Effector CD4-positive, alpha-beta T cell (primary cell): ENCODE results near the gene RAPGEF3.
A peak's percentile ranks its signal among the peaks of the same experiment; 100 is the strongest.

ENCODE experiments used
- DNase-seq: peaks from one replicate; pipeline ENCODE4 v3.0.0-alpha.2; 2020

The RAPGEF3 gene

DNA sequence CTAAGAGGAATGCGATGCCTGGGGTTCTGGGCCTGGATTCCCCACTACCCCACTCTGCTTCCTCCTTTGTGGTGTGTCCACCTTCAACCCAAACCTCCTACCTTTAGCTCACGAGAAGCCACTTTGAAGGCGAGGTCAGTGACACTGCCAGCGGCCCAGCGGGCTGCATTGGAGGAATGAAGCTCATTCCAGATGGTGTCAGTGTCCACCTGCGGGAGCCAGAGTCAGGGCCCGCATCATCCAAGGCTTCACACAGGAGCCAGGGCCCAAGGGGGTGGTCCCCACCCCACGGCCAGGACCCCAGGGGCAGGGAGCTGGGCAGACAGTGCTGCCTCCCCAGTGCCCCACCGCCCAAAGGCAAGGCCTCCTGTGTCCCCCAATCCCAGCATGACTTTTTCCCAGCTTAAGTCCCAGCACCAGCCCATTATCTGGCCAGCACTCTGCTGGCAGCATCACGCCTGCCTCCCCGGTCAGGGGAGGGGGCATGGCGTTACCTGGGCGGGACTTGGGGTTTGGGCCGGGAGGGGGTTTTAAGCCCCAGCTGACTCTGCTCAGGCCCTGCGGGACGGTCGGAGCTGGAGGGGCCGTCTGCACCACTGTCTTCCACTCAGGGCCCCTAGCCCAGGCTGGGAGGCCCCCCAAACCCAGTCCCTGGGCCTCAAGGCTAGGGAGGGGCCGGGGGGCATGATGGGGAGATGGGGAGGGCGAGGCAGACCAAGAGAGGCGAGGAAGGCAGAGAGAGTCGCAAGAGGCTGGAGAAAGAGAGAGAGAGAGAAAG, 31.2 kb upstream of the RAPGEF3 start:
- DNase-seq = no peak

DNA sequence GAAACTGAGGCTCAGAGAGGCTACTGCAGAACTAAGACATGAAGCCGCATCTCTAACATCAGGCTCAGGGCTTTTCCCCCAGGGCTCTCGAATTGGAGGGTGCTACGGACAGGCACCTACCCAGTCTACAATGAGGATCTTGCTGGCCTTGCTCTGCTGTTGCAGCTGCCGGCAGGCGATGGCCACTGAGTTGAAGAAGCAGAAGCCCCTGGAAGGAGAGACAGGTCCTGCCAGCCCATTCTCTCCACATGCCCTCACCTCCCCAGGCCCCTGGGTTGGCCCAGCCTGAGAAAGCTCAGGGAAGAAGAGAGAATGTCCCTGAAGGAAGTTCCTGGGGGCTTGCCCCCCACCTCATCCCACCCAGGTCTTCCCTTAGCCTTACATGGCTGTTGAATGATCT, 30.5 kb upstream of the RAPGEF3 start:
- DNase-seq = no peak

DNA sequence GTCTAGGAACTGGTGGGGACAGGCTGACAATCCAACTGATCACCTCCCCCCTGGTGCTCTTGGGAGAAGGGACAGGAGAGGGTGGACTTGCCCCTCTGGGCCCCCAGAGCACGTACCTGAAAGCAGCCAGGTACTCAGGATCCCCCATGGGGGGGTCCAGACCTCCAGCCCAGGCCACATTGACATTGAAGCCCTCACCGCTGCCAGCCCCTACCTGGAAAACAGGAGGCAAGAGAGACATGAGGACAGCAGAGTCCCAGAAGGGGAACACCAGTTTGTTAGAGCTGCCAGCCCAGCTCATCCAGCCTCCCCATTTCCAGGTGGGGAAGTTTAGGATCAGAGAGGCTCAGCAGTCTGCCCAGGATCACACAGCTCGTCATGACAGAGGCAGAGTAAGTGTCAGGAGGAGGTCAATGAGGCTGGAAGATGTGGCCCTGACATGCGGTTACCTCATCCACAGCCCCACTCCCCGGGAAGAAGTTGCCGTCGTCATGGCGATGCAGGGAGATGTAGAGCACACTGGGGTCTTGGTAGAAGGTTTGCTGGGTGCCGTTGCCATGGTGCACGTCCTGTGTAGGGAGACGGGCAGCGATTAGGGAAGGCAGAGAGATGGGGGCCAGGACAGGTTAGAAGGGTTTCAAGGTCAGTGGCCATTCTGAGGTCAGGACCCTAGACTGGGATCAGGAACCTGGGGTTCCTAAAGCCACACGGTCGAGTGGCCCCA, 29.1 kb upstream of the RAPGEF3 start:
- DNase-seq = no peak

DNA sequence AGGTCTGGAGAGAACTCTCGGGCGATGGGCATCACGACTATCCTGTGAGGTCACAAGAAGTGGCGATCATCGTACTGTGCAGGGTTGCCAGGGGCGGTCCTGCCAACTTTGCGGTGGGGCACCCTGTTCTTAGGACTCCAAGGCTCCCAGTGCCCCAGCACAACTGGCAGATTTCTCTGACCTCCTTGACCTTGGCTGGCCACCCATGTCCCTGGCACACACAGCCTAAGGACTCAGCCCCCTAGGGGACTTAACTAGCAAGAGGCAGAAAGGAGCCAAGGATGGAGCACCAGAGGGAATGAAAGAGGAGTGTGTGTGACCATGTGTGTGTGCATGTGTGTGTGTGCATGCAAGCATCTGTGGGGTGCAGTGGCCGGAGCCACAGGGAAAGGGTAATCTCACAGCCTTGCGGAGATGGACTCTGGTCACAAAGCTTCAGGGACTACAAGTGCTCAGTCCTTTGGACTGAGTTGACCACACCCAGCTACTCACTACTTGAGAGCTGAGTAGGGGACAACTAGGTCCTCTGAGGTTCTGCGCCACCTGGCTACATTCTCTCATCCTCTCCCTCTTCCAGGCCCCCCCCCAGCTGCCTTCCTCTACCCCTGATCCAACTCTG, 28.1 kb upstream of the RAPGEF3 start:
- DNase-seq = no peak

DNA sequence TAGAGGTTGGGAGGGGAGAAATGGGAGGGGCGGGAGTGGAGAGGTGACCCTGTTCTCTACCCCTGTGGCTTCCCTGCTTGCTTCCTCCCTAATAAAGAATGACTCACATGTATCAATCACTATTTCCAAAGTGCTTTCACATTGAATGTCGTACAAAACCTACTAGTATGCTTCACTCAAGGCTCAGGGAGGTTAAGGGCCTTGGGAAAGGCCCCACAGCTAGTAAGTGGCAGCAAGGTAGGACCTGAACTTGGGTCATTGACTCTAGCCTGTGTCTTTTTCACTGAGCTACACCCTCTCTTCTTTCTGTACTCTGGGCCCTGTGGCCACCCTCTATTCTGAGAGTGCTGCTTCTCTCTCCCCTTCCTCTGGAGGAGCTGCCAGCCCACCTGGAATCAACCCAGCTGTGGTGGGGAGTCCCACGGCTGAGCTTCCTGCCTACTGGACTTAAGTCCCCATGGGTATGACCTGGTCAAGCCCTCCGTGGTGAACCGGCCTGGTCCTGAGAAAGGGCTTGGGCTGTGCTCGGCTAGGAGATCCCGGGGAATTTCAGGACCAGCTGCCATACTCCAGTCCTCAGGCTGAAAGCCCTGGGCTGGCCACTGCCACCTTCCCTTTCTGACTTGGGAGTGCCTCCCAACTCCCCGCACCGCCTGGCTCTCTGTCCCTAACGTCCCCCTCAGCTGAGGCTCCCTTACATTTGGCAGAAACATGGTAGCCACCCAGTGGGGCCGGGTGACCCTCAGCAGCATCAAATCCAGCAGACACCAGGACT, 27.4 kb upstream of the RAPGEF3 start:
- no peak for DNase-seq

DNA sequence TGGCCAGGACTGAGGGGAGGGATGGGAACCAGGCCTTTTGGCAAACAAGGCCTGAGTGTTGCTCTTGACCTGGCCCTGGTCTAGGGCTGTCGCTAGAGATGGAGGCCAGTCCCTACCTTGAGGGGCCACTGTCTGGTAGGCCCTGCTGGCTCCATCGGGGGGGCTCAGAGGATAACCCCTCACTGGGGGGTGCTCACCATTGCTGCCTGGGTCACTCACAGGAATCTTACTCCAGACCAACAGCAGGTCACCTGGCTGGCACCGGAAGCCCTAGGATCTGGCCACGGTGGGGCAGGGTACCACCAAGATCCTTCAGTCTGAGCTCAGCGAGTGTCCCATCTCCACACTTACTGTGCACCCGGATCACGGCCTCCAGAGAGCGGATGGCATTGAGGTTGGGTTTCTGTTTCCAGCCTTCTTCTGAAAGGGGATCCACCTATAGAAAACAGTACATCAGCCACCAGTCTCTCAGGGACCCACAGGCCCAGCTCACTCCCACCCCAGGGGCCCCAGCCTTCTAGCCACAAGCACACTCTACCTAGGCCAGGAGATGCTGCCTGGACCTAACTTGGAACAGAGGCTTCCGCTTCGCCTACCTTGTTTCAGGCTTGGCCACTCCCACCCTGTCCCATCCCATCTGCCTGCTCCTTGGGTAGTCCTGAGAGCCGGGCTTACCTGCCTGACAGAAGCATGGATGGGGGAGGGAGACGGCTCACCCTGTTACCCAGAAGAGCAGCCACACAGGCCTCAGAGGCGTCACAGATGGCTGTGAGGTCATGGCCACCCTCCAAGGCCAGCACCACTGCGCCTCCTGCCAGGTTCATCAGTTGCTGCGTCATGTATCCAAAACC, 26.6 kb upstream of the RAPGEF3 start:
- DNase-seq = no peak

DNA sequence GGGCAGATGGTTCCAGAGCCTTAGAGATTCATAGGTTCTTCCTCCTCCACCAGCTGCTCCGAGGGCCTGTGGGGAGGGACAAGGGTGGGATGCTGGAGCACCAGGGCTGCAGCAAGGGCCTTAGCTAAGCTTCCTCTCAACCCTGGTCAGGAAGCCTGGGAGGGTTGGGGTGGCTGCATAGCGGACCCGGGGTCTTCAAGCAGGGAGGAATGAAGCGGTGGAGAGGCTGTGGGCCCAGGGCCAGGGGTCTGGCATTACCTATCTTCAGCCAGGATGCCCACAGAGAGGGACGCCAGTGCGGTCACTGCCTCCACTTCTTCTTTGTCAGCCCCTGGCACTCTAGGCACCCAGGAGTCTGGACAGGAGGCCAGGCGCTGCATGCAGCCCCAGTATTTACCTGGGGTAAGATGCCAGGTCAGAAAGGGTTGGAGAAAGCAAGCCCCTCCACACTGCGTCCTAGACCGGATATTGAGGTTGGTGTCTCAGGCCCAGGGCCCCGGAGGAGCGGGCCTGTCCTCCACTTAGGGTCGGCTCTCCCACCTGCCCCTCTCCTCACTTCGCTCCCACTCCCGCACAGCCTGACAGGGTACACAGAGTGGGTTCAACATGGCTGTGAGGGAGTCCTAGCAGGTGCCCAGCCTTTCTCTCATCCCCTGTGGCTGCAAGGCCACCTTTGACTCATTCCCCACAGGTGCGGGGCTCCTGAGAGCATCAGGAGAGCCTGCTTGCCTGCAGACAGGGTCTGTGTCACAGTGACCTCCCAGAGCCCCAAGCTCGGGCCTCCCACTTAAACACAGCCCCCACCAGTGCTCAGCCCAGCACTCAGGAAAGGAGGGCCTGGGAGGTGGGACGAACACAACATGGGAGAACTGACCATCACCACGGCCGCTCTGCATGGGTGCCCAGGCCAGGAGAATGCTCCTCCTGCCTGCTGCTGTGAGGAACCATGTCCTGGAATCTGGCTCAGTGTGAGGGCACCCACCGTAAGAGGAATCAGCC, 25.4 kb upstream of the RAPGEF3 start:
- no peak for DNase-seq

DNA sequence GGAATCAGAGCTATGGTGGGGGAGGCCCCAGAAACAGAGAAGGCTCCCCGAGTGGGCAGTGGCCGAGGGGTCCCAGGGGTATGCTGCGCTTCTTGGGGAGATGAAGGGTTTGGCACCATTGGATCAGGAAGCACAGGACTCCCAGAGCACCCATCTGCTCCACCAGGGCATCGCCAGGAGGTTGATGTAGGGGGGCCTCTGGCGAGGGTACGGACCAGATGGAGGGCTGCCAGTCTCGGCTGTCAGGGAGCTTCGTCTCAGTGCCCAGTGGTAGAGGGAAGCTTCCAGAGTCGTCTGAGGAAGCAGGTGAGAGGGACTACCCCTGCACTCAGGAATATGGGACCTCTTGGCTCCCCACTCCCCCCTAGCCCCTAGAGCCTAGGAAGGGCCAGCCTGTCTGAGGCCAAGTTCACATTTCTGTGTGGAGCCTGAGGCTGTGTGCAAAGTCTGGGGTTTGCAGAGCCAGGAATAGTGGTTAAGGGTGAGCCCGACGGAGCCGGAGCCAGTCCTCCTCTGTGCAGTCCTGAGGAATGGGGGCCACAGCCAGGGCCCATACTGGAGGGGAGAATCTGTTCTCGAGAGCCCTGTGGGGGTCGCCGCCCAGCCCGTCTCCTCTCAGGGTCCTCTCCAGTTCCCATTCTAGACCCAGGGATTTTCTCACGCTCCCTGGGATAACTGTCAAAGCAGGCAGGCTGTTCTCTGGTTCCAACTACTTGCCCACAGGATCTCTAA, 24.5 kb upstream of the RAPGEF3 start:
- DNase-seq = no peak

DNA sequence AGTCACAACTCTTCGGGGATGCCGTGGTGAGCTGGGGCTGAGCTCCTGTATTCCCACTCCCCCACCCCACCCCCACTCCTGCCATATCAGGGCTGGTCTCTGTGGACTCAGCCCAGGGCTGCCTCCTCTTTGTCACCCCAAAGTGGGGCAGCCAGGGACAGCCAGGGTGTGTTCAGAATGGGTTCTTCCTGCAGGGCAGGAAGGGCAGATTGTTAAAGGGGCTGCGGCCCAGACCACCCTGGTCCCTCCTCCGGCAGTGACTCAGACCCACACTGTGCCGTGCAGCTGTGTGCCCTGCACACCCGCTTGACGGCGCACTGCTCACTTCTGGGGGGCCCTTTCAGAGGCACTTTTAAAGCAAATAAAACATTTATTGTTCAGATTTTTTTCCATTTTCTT, 23.7 kb upstream of the RAPGEF3 start:
- no peak for DNase-seq

DNA sequence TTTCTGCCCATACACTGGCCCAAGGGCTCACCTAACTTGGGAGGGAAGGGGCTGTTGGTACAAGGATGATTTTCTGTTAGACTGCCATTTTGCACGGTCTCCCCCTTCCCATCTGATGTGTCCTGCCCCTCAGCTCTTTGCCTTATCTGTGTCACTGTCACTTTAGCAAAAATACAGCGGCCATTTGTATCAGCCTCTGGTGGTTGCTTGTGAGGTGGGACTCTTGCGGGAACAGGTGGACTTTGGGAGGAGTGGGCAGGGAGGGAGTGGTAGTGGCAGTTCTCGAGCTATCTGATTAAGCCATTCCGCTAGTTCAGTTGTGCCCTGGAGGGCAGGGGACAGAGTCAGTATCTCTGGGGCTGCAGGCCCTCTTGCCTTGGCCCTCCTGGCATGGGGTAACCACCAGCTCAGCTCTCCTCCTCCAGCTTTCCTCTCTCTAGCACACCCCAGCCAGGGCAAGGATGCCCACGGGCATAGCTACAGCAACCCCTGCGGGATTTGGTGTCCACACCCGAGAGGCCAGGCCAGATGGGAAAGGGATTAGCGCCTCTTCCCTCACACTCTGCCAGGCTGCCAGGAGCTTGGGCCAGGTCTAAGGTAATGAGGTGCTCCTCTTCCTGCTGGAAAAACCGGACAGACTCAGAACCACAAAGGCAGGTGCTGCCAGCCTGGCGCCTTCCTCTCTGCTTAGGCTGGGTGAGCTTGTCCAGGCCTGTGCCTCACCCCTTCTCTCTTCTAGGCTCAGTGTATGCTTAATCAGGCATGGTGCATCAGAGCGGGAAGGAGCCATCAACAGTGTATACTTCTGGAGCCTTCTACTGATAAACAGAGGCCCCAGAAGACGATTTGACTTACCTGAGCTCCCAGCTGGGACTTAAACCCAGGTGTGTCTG, 23.0 kb upstream of the RAPGEF3 start:
- DNase-seq = no peak

DNA sequence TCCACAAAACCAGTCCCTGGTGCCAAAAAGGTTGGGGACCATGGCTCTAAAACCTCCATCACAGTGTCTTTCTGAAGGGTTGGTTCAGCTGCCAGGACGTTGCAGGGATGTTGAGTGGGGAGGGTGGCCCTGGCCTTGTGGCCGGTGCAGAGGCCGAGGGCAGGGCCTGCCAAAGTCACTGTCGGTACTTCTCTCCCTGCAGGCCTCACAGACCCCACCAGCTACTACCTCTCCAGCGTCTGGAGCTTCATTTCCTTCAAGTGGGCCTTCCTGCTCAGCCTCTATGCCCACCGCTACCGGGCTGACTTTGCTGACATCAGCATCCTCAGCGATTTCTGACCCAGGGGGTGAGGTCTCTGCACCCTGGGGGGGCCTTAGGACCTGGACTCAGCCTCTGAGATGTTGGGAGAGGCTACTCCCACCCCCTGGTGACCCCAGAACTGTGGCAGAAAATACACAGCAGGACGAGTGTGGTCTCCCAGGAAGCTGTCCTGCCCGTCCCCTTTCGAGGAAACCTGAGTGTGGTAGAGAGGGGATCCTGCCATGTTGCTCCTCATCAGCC, 21.3 kb upstream of the RAPGEF3 start:
- DNase-seq = no peak

DNA sequence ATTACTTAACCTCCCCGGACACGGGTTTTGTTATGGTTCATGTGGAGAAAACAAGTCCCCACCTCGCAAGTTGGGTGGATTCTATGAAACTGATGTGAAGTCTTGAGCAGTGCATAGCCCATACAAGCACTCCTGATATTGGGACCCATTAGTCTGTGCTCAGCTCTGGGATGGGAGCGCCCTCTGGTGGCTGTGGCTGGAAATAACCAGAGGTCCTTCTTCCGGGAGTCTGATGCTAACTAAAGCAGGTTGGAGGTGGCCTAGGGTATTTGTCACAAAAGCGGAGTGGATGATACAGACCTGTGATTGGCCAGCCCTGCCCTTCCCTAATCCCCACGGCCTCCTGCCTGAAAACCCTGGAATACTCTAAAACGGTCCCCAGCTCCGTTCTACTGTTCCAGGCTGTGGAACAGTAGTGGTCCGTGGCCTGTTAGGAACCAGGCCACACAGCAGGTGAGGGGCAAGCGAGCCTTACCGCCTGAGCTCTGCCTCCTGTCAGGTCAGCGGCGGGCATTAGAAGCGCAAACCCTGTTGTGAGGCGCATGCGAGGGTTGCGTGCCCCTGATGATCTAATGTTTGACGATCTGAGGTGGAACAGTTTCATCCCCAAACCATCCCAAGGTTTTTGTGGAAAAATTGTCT, 20.7 kb upstream of the RAPGEF3 start:
- DNase-seq = peak; percentile 92

DNA sequence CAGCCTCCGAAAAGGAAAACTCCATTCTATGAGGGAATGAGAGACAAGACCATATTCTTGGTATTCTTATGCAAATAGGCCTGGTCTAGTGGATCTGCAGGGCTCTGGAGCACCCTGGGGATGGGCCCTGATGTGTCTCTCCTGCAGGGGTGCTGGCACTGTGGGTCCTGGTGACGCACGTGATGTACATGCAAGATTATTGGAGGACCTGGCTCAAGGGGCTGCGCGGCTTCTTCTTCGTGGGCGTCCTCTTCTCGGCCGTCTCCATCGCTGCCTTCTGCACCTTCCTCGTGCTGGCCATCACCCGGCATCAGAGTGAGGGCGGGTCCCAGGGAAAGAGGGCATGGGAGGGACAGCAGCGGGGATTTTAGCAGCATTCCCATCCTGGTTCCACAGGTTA, 20.2 kb upstream of the RAPGEF3 start:
- no peak for DNase-seq

DNA sequence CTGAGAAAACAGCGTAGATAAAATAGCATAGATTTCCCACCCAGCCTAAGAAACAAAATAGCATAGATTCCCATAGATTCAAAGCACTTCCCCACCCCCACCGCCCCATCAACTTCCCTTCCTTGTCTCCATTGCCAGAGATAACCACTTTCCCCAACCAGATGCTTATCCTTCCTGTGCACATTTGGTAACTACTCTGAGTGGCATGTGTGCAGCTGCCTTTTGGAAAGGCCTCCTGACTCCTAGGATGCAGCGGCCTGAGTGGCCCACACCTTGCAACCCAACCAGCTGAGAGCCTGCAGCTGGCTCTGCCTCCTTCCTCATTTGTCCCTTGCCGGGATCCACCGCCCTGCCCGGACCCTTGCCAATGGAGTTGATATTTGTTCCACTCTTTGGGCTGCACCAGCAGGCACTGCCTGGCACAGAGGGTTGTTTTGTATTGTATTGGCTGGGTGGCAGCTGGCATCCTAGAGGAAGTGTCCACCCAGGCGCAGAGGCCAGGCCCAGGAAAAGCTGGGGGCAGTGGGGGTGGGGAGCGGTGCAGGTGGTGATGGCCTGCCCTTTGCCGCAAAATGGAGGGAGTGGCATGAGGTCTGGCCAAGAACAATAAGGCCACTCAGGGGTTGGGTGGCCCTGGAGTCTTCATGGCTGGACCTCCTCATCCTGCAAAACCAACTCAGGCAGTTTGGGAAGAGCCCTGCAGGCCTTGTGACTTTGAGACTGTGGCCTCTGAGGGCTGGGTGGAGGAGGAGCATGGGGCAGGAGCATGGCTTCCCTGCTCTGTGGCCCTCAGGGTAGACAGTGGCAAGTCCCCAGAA, 19.3 kb upstream of the RAPGEF3 start:
- no peak for DNase-seq

DNA sequence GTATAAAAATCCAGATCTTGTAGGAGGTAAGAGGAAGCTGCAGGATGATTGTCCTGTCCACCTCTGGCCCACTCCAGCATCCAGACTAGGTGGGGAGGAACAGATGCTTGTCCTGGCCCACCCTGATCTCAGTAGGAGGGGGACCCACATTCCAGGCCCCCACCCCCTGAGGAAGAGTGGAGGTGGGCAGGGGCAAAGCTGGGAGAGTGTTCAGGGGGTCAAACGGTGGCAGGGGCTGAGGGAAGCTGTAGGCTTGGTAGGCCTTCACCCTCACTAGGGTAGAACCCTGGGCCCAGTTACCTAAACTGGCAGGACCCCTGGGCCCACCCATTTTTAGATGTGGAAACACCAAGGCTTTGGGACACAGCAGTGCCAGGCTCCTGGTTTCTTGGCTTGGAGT, 18.5 kb upstream of the RAPGEF3 start:
- no peak for DNase-seq

DNA sequence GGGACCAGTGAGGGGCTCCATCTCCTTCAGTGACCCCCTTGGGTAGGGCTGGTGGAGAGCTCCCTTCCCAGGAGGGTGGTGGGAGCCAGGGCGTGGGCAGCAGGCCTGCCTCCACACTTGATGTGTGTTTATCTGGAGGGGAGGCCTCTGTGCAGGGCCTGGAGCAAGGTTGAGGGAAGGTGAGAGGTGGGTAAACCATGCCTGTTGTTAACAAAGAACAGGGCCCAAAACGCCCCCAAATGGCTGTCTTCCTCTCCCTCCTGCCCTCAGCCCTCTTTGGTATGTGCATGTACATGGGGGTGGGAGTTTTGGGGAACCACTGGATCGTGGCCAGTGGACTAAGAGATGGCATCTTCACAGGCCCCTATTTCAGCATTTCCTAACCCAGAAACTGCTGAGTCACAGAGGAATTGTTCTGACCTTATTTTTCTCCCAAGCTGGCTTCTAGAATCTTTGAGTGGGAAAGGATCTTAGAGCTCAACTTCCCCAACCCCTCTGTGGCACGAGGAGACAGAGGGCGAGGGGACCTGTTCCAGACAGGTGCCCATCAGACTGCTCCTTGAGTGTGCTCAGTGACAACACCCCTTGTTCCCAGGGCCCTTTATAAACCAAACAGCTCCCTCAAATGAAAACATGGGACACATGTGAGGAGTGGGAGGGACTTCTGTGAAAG, 17.9 kb upstream of the RAPGEF3 start:
- DNase-seq = no peak
